Panc1 (cell line): ENCODE results near the gene RABGAP1L.

Experiments
- CTCF ChIP-seq: fragments of 450-650 bp; IDR thresholded peaks from 2 replicates; pipeline ENCODE4 v1.5.1; 2017; ENCODE audit warnings: mild to moderate bottlenecking
- POLR2AphosphoS5 ChIP-seq: IDR thresholded peaks from 2 replicates; pipeline ENCODE4 v1.6.1; 2012; ENCODE audit warnings: mild to moderate bottlenecking, low read depth, low read length, moderate library complexity
- REST ChIP-seq, 2 experiments: IDR thresholded peaks; 2 replicates each; pipeline ENCODE4 v1.6.1; 2011 to 2012; ENCODE audit warnings: low read depth in 2 of 2, control low read depth in 1 of 2, low read length in 1 of 2, mild to moderate bottlenecking in 1 of 2, moderate library complexity in 1 of 2; ENCODE audit not compliant: insufficient read depth in 1 of 2
- SIN3A ChIP-seq: IDR thresholded peaks from 2 replicates; pipeline ENCODE4 v1.6.1; 2012; ENCODE audit warnings: low read depth, mild to moderate bottlenecking, low read length, moderate library complexity, borderline replicate concordance; ENCODE audit not compliant: insufficient read depth
- TCF7L2 ChIP-seq: IDR thresholded peaks from 2 replicates; pipeline ENCODE4 v1.6.1; 2011; ENCODE audit warnings: mild to moderate bottlenecking, low read depth, low read length, inconsistent platforms

- TF ChIP-seq POLR2AphosphoS5 (no peak), CTCF (no peak), SIN3A (no peak), REST (IDR thresholded peaks at IDR 0.05; ENCODE audit: insufficient read depth in 1 of 2, low read depth in 2 of 2, low read length in 1 of 2) (no peak), TCF7L2 (no peak)
These were observed 878.1 kb downstream of the RABGAP1L start for GRCh38 chr1:175037416-175037815.
